Spleen (tissue), 7 donors: ENCODE measurements around the gene DCHS2.

ENCODE experiments used
- POLR2A ChIP-seq, 3 donors: fragments of 450-650 bp; IDR thresholded peaks; one replicate each; pipeline ENCODE4 v1.5.1; 2017; ENCODE audit warnings: antibody characterized with exemption in 3 of 3, mild to moderate bottlenecking in 1 of 3
- POLR2AphosphoS5 ChIP-seq, 3 donors: sonication (generic); formaldehyde crosslinking; IDR thresholded peaks; one replicate each; pipeline ENCODE4 v1.5.1; 2017; ENCODE audit warnings: antibody characterized with exemption in 3 of 3
- TF ChIP-seq, protein P1 (sequence below), 11 experiments: fragments of 200-600 bp in 7 of 11; fragments of 450-650 bp in 4 of 11; sonication (generic) in 4 of 11; IDR thresholded peaks in 8 of 11; conservative IDR thresholded peaks in 3 of 11; 1 replicate in 7 of 11; 2 replicates in 4 of 11; pipeline versions ENCODE4 v1.4.0 to v1.8.0; 2016 to 2021; ENCODE audit warnings: antibody characterized with exemption in 11 of 11, inconsistent platforms in 4 of 11, mild to moderate bottlenecking in 1 of 11
- donor health status: DM: no; HTN: no; CAD: no; lungs with moderate emphysema.
- donor health status: DM: no; HTN: no; CAD: no.
- donor health status: DM: no; HTN: no; CAD: no.

DNA sequence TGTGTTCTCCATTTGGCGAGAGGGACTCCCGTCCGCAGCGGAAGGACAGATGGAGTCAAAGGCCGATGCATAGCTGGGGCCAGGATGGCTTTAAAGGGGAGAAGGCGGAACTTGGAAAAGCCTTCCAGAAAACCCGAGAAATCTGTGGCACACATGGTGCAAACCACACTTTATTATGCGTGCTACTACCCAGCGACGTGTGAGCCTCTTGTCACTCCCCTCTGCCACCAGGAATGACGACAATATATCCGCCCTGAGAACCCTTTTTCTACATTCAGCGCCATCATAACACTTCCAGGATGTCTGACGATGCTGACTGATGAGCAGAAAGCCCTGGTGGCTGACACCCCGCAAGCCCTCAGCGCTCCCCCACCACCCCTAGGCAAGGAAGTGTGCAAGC, 689 bp upstream of the DCHS2 start:
- TF ChIP-seq POLR2AphosphoS5 (IDR thresholded peaks at IDR 0.05), result no peak
- TF ChIP-seq, protein P1, sequence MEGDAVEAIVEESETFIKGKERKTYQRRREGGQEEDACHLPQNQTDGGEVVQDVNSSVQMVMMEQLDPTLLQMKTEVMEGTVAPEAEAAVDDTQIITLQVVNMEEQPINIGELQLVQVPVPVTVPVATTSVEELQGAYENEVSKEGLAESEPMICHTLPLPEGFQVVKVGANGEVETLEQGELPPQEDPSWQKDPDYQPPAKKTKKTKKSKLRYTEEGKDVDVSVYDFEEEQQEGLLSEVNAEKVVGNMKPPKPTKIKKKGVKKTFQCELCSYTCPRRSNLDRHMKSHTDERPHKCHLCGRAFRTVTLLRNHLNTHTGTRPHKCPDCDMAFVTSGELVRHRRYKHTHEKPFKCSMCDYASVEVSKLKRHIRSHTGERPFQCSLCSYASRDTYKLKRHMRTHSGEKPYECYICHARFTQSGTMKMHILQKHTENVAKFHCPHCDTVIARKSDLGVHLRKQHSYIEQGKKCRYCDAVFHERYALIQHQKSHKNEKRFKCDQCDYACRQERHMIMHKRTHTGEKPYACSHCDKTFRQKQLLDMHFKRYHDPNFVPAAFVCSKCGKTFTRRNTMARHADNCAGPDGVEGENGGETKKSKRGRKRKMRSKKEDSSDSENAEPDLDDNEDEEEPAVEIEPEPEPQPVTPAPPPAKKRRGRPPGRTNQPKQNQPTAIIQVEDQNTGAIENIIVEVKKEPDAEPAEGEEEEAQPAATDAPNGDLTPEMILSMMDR (IDR thresholded peaks at IDR 0.05 in 8 of 11, conservative IDR thresholded peaks at IDR 0.05 in 3 of 11), result no peak
- no peak for TF ChIP-seq POLR2A (IDR thresholded peaks at IDR 0.05)
